ENCODE measurements around the gene SRPX. TPM values are rescaled to one million over a fixed set of nuclear protein-coding genes. Genes with fewer than 3 reads are reported as not detected.
A peak's percentile ranks its signal among the peaks of the same experiment; 100 is the strongest.

Gene SRPX
- total RNA-seq, 1 donor from 2014 or later, result 4.8 TPM

DNA sequence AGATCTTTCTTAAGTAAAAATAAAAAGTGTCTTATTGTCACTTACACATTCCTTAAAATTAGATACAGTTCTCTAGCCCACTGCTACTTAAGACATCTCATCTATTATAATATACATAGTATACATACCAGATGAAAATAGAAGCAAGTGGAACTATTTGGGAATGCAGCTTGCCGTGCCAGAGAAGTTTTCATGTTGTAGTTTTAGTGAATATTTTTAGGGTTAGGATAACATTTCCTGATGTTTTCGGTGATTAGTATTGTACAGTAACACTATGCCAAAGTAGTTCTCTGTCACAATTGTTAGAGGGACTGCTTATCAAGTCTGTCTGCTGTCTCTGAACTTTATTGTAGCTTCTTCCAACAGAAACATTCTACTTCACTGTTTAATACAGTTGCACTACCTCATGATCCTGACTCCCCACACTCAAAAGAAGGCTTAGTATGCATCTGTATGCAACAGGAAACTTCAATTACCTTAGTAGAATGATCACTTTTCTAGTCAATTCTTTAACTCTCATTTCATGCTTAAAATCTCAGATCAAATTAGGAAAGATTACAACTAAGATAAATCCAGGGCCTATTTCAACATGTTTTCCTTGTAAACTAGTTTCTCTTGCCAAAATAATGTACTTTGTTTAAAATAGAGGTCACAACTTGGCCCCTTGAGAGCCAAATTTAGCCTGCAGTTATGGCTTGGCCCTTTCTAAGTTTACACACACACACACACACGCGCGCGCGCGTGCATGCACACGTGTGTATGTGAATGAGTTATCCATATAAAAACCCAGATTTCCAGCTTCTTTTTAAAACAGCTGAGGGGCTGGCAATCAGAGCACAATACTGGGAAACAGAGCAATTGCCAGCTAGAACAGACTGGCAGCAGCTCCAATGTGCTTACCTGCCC, 42.3 kb upstream of the SRPX start:
- Histone ChIP-seq H3K27me3 (no peaks in the 10 kb centered on the region), H3K4me1 (no peaks in the 10 kb centered on the region), H3K79me2 (ENCODE audit: low read depth) (no peaks in the 10 kb centered on the region), H2AFZ (replicated peaks) (no peak overlapping the region), H3K4me3 (no peak overlapping the region), H4K20me1 (ENCODE audit: low read depth) (no peaks in the 10 kb centered on the region), H3K36me3 (no peaks in the 10 kb centered on the region), H3K9ac (no peak overlapping the region), H3K4me2 (no peak overlapping the region), H3K9me3 (ENCODE audit: low read depth) (no peaks in the 10 kb centered on the region), H3F3A (ENCODE audit: low read depth) (no peaks in the 10 kb centered on the region), H3K27ac (no peak overlapping the region)
- Mint-ChIP-seq H3K27ac (no peak overlapping the region), H3K9me3 (no peaks in the 10 kb centered on the region), H3K4me3 (no peak overlapping the region), H3K36me3 (no peaks in the 10 kb centered on the region), H3K4me1 (no peaks in the 10 kb centered on the region), H3K27me3 (ENCODE audit: insufficient read depth, low read depth) (no peaks in the 10 kb centered on the region)
- DNase-seq (ENCODE audit: low spot score), result no peak
- no peak for TF ChIP-seq EZH2 (IDR thresholded peaks at IDR 0.05)
- no peak for TF ChIP-seq EZH2phosphoT487 (IDR thresholded peaks at IDR 0.05)
- TF ChIP-seq, protein P1, sequence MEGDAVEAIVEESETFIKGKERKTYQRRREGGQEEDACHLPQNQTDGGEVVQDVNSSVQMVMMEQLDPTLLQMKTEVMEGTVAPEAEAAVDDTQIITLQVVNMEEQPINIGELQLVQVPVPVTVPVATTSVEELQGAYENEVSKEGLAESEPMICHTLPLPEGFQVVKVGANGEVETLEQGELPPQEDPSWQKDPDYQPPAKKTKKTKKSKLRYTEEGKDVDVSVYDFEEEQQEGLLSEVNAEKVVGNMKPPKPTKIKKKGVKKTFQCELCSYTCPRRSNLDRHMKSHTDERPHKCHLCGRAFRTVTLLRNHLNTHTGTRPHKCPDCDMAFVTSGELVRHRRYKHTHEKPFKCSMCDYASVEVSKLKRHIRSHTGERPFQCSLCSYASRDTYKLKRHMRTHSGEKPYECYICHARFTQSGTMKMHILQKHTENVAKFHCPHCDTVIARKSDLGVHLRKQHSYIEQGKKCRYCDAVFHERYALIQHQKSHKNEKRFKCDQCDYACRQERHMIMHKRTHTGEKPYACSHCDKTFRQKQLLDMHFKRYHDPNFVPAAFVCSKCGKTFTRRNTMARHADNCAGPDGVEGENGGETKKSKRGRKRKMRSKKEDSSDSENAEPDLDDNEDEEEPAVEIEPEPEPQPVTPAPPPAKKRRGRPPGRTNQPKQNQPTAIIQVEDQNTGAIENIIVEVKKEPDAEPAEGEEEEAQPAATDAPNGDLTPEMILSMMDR (IDR thresholded peaks at IDR 0.05), result no peak

DNA sequence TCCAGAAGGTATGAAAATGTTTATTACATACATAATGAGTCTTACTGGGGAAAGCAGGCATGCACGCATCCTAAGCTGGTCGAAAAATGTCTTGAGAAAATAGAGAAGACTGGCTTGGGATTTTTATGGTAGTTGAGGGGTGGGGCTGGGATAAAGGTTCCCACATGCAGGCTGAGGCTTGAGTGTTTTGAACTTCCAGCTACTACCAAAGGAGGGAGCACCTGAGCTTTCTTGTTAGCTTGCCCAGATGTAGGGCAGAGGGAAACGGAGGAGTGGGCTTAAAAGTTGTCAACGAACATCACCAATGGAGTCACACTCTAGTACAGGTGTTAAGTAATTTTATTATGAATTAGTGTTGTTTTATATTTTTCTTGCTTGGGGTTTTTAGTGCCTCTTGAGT, 39.6 kb upstream of the SRPX start:
- peak; percentile 39 for DNase-seq (ENCODE audit: low spot score)
- Histone ChIP-seq H3K4me1 (no peaks in the 10 kb centered on the region), H3F3A (ENCODE audit: low read depth) (no peaks in the 10 kb centered on the region), H3K9ac (no peak overlapping the region), H3K27ac (no peak overlapping the region), H3K36me3 (no peaks in the 10 kb centered on the region), H4K20me1 (ENCODE audit: low read depth) (no peaks in the 10 kb centered on the region), H3K79me2 (ENCODE audit: low read depth) (no peaks in the 10 kb centered on the region), H3K27me3 (no peaks in the 10 kb centered on the region), H3K9me3 (ENCODE audit: low read depth) (no peaks in the 10 kb centered on the region), H3K4me2 (no peak overlapping the region), H3K4me3 (no peak overlapping the region), H2AFZ (replicated peaks) (no peak overlapping the region)
- H3K4me1 Mint-ChIP-seq, result no peaks in the 10 kb centered on the region
- TF ChIP-seq EZH2 (IDR thresholded peaks at IDR 0.05) (no peak), EZH2phosphoT487 (IDR thresholded peaks at IDR 0.05) (no peak)
- TF ChIP-seq, protein P1 (IDR thresholded peaks at IDR 0.05), result peak; percentile 50
- H3K27ac Mint-ChIP-seq, result no peak overlapping the region
- H3K4me3 Mint-ChIP-seq, result no peak overlapping the region
- no peaks in the 10 kb centered on the region for H3K36me3 Mint-ChIP-seq
- peaks cover 2% of the 10 kb centered on the region for H3K9me3 Mint-ChIP-seq
- no peaks in the 10 kb centered on the region for H3K27me3 Mint-ChIP-seq (ENCODE audit: insufficient read depth, low read depth)

DNA sequence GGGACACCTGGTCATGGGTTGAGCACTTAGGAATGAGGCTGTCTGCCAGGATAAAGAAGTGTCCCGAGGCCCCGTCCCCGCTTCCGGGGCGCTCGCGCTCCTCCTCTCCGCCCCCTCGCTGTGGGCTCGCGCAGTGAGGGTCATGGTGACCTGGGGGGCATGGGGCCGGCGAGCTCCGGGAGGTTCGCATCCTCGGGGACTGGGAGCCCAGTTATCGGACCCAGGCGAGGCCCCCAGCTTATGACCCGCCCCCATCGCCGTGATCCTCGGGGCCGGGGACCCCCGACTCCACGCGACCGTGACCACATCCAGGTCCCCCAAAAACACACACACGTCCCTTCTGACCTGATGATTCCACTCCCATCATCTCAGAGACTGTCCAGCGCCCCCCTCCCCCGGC, 35.3 kb upstream of the SRPX start:
- Histone ChIP-seq H3K4me1 (no peaks in the 10 kb centered on the region), H3K4me2 (no peak overlapping the region), H3K79me2 (ENCODE audit: low read depth) (no peaks in the 10 kb centered on the region), H2AFZ (replicated peaks) (no peak overlapping the region), H3K9ac (no peak overlapping the region), H3F3A (ENCODE audit: low read depth) (no peaks in the 10 kb centered on the region), H3K9me3 (ENCODE audit: low read depth) (no peaks in the 10 kb centered on the region), H3K36me3 (no peaks in the 10 kb centered on the region), H3K4me3 (no peak overlapping the region), H3K27me3 (no peaks in the 10 kb centered on the region), H3K27ac (no peak overlapping the region), H4K20me1 (ENCODE audit: low read depth) (no peaks in the 10 kb centered on the region)
- H3K36me3 Mint-ChIP-seq, result no peaks in the 10 kb centered on the region
- DNase-seq (ENCODE audit: low spot score), result no peak
- no peak overlapping the region for H3K4me3 Mint-ChIP-seq
- H3K27me3 Mint-ChIP-seq (ENCODE audit: insufficient read depth, low read depth), result no peaks in the 10 kb centered on the region
- H3K4me1 Mint-ChIP-seq, result no peaks in the 10 kb centered on the region
- peaks cover 2% of the 10 kb centered on the region for H3K9me3 Mint-ChIP-seq
- TF ChIP-seq EZH2phosphoT487 (IDR thresholded peaks at IDR 0.05) (no peak), EZH2 (IDR thresholded peaks at IDR 0.05) (no peak)
- TF ChIP-seq, protein P1 (IDR thresholded peaks at IDR 0.05), result no peak
- no peak overlapping the region for H3K27ac Mint-ChIP-seq
